GM18519 (cell line): ENCODE data around the gene RPS6KB2.
"Not testable (repeated sequence)": the region's sequence is repeated elsewhere in the genome, so short reads cannot be mapped to it uniquely, and the experiment has no call there.

Experiments used
- ATAC-seq: cut with Tn5 transposase; IDR thresholded peaks from one replicate; pipeline ENCODE4 v1.9.1; 2021; ENCODE audit warnings: mild to moderate bottlenecking, moderate library complexity; ENCODE audit not compliant: unreplicated experiment, low FRiP score

RPS6KB2 gene

GRCh38 chr11:67463680-67464410 lies 35.6 kb downstream of the RPS6KB2 start:
- ATAC-seq: no peak

- no peak for ATAC-seq
Measured at GRCh38 chr11:67464411-67465188, 36.3 kb downstream of the RPS6KB2 start.

- no peak for ATAC-seq
Measured at GRCh38 chr11:67465189-67465510, 36.9 kb downstream of the RPS6KB2 start.

- not testable (repeated sequence) for ATAC-seq
Measured at GRCh38 chr11:67465530-67465929, 37.2 kb downstream of the RPS6KB2 start.

- ATAC-seq: no peak
Measured at GRCh38 chr11:67466367-67466766, 38.1 kb downstream of the RPS6KB2 start.

- ATAC-seq: no peak
Measured at GRCh38 chr11:67466962-67467771, 38.9 kb downstream of the RPS6KB2 start.

- no peak for ATAC-seq
Measured at GRCh38 chr11:67468056-67468455, 39.8 kb downstream of the RPS6KB2 start.

- ATAC-seq: no peak
Measured at GRCh38 chr11:67468456-67468758, 40.1 kb downstream of the RPS6KB2 start.

GRCh38 chr11:67468759-67469507 lies 40.6 kb downstream of the RPS6KB2 start, which contains the start of gene TMEM134:
TMEM134 (minus strand) TSS chr11:67469251; CDS start chr11:67469192, 59 bp downstream.
- ATAC-seq: peak; percentile 46

GRCh38 chr11:67469508-67469811 lies 41.2 kb downstream of the RPS6KB2 start:
- peak; percentile 6 for ATAC-seq

- ATAC-seq: no peak
Measured at GRCh38 chr11:67470337-67471002, 42.2 kb downstream of the RPS6KB2 start.

- no peak for ATAC-seq
Measured at GRCh38 chr11:67472882-67473281, 44.6 kb downstream of the RPS6KB2 start.

- not testable (repeated sequence) for ATAC-seq
Measured at GRCh38 chr11:67476692-67477091, 48.4 kb downstream of the RPS6KB2 start.

GRCh38 chr11:67477344-67478050 lies 49.2 kb downstream of the RPS6KB2 start:
- not testable (repeated sequence) for ATAC-seq

GRCh38 chr11:67482275-67482826 lies 54.1 kb downstream of the RPS6KB2 start:
- ATAC-seq: no peak

- peak; percentile 63 for ATAC-seq
Measured at GRCh38 chr11:67482827-67483798, 54.8 kb downstream of the RPS6KB2 start, which contains the start of gene AIP. AIP (plus strand) TSS chr11:67483026; CDS start chr11:67483159, 133 bp downstream.

- ATAC-seq: no peak
Measured at GRCh38 chr11:67483831-67484665, 55.8 kb downstream of the RPS6KB2 start.
